ENCODE results near the gene NAMPT.
"Not testable (repeated sequence)": the region's sequence is repeated elsewhere in the genome, so short reads cannot be mapped to it uniquely, and the experiment has no call there.

The NAMPT gene

GRCh38 chr7:106284714-106285050 is at the start of gene NAMPT:
TSS of gene NAMPT (minus strand) at chr7:106284983. CDS start at chr7:106284884, 99 bp downstream.
- no peak for DNase-seq

- no peak for DNase-seq
Observed at GRCh38 chr7:106332201-106332600, 47.4 kb upstream of the NAMPT start.

- no peak for DNase-seq
Observed at GRCh38 chr7:106331441-106332175, 46.8 kb upstream of the NAMPT start.

- DNase-seq = no peak
Observed at GRCh38 chr7:106329971-106330733, 45.4 kb upstream of the NAMPT start.

- DNase-seq = no peak
Observed at GRCh38 chr7:106329408-106329807, 44.6 kb upstream of the NAMPT start.

- DNase-seq = no peak
Observed at GRCh38 chr7:106327538-106328481, 43.0 kb upstream of the NAMPT start.

GRCh38 chr7:106326594-106327537 is 42.1 kb upstream of the NAMPT start:
- no peak for DNase-seq

- not testable (repeated sequence) for DNase-seq
Observed at GRCh38 chr7:106324509-106324908, 39.7 kb upstream of the NAMPT start.

- DNase-seq = not testable (repeated sequence)
Observed at GRCh38 chr7:106320254-106320770, 35.5 kb upstream of the NAMPT start.

- DNase-seq = no peak
Observed at GRCh38 chr7:106318482-106318881, 33.7 kb upstream of the NAMPT start.

- no peak for DNase-seq
Observed at GRCh38 chr7:106317971-106318370, 33.2 kb upstream of the NAMPT start.

- DNase-seq = no peak
Observed at GRCh38 chr7:106316947-106317346, 32.2 kb upstream of the NAMPT start.

GRCh38 chr7:106314875-106315274 is 30.1 kb upstream of the NAMPT start:
- DNase-seq = no peak

GRCh38 chr7:106313966-106314365 is 29.2 kb upstream of the NAMPT start:
- no peak for DNase-seq

- no peak for DNase-seq
Observed at GRCh38 chr7:106313456-106313901, 28.7 kb upstream of the NAMPT start.

GRCh38 chr7:106312906-106313305 is 28.1 kb upstream of the NAMPT start:
- no peak for DNase-seq

- no peak for DNase-seq
Observed at GRCh38 chr7:106312099-106312871, 27.5 kb upstream of the NAMPT start.

- no peak for DNase-seq
Observed at GRCh38 chr7:106309362-106309761, 24.6 kb upstream of the NAMPT start.

GRCh38 chr7:106306256-106306655 is 21.5 kb upstream of the NAMPT start:
- DNase-seq = no peak

GRCh38 chr7:106305732-106306131 is 20.9 kb upstream of the NAMPT start:
- DNase-seq = no peak

GRCh38 chr7:106304568-106304967 is 19.8 kb upstream of the NAMPT start:
- DNase-seq = no peak

All from NCI-H2107 (cell line).